AG10803 (cell line): ENCODE measurements around the gene CTBP2.
A peak's percentile ranks its signal among the peaks of the same experiment; 100 is the strongest.

Source experiments
- DNase-seq: peaks from one replicate; pipeline ENCODE4 v3.0.0; 2010; ENCODE audit warnings: low read depth
- H3K4me3 ChIP-seq: 2 replicates; pipeline ENCODE4 v1.5.1; 2011; ENCODE audit warnings: mild to moderate bottlenecking, low read length, control low read depth
- TF ChIP-seq, protein P1 (sequence below): conservative IDR thresholded peaks from 2 replicates; pipeline ENCODE4 v1.5.1; 2011; ENCODE audit warnings: mild to moderate bottlenecking, low read length, control low read depth, inconsistent platforms

CTBP2 gene

DNA sequence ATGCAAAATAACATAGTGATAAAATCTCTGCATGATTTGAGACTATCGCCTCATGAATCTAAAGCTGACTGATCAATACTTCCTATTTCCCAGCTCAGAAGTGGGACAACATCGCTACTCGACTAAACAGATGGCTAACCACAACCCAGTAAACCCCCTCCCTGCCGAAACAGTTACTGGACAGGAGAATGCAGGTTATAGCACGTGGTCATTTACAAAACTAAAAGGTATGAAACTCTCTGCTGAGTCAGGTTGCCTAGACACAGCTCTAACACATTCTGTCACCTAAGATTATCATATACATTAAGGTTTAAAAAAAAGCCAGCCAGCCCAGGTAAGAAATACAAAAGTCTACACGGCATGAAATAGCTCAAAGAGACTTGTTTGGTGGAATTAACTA is 64.0 kb downstream of the CTBP2 start:
- TF ChIP-seq, protein P1, sequence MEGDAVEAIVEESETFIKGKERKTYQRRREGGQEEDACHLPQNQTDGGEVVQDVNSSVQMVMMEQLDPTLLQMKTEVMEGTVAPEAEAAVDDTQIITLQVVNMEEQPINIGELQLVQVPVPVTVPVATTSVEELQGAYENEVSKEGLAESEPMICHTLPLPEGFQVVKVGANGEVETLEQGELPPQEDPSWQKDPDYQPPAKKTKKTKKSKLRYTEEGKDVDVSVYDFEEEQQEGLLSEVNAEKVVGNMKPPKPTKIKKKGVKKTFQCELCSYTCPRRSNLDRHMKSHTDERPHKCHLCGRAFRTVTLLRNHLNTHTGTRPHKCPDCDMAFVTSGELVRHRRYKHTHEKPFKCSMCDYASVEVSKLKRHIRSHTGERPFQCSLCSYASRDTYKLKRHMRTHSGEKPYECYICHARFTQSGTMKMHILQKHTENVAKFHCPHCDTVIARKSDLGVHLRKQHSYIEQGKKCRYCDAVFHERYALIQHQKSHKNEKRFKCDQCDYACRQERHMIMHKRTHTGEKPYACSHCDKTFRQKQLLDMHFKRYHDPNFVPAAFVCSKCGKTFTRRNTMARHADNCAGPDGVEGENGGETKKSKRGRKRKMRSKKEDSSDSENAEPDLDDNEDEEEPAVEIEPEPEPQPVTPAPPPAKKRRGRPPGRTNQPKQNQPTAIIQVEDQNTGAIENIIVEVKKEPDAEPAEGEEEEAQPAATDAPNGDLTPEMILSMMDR = no peak
- H3K4me3 ChIP-seq = no peak overlapping the region
- no peak for DNase-seq

DNA sequence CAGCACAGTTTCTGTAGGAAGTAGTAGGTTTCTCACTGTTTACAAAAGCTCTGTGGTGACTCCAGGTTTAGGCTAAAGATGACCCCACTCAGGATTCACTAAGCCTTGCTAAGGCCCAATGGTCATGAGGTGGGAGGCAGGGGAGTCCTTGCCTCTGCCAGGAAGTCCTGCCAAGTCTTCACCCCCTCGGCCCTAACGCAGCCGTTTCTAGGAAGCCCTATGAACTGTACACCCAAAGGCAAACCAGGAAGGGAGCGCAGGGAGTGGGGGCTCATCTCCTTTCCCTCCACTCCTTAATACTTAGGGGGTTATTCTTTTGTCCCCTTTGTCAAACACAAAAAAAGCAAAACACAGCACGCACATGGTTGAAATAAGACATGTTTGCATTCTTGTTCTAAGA is 64.6 kb downstream of the CTBP2 start:
- H3K4me3 ChIP-seq = no peak overlapping the region
- TF ChIP-seq, protein P1 = no peak
- DNase-seq = no peak

DNA sequence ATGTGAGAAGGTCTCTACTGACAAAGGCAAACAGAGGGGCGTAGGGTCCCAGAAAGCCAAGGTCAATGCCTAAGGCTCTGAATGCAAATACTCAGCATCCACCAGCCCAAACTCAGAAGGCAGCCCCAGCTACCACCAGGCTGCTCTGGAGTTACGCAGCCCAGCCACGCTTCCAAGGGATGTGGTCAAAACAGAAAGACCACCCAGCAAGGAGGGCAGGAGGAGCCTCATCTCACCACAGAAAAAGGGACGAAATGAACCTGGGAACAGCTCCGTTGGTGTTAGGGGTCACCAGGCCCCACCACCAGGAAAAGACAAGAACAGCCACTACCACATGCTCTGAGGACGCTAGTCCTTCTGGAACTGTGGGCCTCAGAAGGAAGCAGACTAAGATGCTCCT is 65.1 kb downstream of the CTBP2 start:
- no peak for DNase-seq
- H3K4me3 ChIP-seq = no peak overlapping the region
- TF ChIP-seq, protein P1 = no peak

DNA sequence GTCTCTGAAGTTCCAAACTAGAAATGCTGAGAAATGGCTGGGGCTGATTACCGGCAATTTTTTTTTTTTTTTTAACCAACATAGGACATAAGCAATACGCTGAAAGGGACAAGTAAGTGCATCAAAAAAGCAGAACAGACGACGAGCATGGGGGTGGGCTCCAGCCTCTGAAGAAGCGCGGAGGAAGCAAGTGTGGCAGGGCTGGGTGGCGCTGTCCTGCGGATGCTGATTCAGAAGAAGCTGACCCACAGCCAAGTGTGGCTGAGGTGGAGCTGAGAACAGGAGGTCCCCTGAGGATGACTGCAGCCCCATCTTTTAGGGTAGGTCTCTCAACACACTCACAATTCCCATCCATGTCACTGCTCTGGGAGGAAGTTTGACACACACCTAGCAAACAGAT is 65.6 kb downstream of the CTBP2 start:
- no peak overlapping the region for H3K4me3 ChIP-seq
- DNase-seq = no peak
- TF ChIP-seq, protein P1 = no peak

DNA sequence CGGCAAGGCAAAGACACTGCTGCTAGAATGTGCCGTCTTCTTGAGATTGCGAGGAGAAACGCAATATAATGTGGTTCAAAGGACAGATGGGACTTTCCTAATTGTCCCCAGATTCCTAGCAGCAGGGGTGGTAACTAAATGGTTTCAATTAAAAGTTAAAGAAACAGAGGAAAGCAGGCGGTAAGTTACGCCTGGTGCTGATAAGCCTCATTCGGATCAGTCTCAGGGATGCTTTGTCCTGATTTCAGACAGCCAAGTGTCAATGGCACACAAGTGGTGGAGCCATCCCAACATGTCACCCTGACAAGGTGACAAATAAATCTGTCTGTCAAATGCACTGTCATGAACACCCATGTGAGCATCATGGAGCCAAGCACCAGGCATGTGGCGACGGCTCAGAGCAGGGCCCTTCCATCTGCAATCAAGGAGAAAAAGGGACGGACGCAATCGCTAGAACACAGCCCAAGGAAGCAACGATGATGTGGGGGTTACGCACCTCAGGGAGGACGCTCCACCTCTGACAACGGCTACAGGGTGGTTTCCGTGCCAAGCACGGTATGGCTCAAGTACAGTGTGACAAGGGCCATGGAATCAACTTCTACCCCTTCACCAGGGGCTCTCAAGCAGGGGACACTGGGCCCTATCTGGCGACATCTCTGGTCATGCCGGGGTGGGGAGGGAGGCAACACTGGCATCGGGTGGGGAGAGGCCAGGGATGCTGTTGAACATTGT is 66.2 kb downstream of the CTBP2 start:
- TF ChIP-seq, protein P1 = no peak
- H3K4me3 ChIP-seq = peak overlapping the region; percentile 30
- no peak for DNase-seq

DNA sequence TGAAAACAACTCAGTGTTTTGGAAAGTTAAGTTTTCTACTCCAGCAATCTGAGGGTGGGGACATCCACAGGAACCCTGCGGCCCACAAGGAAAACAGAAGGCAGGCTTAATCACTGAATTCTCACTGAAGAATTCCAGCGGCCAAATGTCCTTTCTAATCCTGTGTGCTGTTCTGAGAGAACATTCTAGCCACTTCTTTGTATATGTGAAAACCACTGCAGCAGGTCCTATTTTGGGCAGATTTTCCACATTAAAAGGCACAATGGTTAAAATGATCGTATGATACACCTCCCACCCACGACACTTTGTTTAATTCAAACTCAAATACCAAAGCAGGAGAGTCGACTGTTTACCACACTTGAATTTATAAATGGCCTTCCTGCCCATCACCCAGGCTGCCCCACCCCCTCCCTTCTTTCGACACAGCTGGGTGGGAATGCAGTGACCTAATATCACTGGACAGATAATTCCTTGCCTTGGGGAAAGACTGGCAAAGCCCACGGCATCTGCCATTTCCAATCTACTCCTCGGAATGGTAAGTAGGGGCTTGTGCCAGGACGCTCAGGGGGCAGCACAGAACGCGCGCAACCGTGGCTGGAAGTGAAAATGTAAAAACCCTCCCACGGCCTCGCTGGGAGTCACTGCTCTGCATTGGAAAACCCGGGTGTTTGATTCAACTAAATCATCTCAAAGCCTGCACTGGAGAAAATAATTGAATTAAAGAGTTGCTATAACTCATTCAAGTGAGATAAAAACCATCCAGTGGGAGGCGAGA is 67.0 kb downstream of the CTBP2 start:
- peak overlapping the region; percentile 30 for H3K4me3 ChIP-seq
- peak; percentile 71 for DNase-seq
- TF ChIP-seq, protein P1 = no peak

DNA sequence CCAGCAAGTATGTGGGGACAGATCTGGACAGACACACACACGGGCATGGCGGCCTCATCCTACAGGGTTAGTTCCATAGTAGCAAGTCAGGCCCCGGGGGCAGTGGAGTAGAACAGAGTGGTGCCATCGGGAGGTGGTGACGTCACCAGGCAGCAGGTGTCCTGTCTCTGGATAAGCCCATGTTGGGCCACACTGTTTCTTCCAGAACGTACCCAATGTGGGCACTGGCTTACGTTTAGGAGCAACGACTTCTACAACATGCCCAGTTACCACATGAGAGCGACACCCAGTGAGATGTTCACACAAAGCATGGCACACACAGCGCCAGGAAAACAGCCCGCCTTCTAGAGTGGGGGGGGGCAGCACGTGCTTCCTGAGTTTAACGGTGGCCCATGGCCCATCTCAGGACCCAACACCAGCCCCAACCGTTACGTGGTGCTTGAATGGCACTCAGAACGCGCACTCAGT is 67.8 kb downstream of the CTBP2 start:
- no peak for DNase-seq
- no peak overlapping the region for H3K4me3 ChIP-seq
- TF ChIP-seq, protein P1 = no peak
